Measurements from ENCODE around the gene SNX33.
"Not testable (repeated sequence)": the region's sequence is repeated elsewhere in the genome, so short reads cannot be mapped to it uniquely, and the experiment has no call there.

Gene SNX33, protein sequence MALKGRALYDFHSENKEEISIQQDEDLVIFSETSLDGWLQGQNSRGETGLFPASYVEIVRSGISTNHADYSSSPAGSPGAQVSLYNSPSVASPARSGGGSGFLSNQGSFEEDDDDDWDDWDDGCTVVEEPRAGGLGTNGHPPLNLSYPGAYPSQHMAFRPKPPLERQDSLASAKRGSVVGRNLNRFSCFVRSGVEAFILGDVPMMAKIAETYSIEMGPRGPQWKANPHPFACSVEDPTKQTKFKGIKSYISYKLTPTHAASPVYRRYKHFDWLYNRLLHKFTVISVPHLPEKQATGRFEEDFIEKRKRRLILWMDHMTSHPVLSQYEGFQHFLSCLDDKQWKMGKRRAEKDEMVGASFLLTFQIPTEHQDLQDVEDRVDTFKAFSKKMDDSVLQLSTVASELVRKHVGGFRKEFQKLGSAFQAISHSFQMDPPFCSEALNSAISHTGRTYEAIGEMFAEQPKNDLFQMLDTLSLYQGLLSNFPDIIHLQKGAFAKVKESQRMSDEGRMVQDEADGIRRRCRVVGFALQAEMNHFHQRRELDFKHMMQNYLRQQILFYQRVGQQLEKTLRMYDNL

GRCh38 chr15:75647370-75648155, at the start of gene SNX33:
Gene SNX33, plus strand, starts transcription at chr15:75647912. Its CDS starts 1,191 bp downstream, at chr15:75649103.
- peak in 48 of 56 donors; percentile 19 to 78 (median 58) for DNase-seq

GRCh38 chr15:75598361-75598760, 49.4 kb upstream of the SNX33 start:
- DNase-seq, result no peak

DNA sequence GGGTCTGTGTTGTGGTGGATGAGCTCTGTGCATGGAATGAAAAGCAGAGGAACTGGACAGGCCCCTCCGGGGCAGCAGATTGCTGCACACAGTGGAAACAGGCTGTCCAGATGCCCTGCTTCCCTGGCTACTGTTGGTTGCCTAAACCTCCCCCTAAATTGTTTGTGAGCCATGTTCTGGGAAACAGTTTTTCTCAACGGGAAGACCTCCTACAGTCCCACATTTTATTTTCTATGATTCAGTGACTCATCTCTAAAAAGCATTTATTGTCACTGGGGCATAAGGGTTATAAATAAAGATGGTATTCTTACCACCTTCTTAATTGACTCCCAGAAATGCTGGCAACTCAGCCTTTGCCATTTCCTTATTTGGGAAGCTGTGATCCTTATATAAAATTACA, 48.3 kb upstream of the SNX33 start:
- no peak for DNase-seq

GRCh38 chr15:75606026-75606425, 41.7 kb upstream of the SNX33 start:
- DNase-seq, result no peak

DNA sequence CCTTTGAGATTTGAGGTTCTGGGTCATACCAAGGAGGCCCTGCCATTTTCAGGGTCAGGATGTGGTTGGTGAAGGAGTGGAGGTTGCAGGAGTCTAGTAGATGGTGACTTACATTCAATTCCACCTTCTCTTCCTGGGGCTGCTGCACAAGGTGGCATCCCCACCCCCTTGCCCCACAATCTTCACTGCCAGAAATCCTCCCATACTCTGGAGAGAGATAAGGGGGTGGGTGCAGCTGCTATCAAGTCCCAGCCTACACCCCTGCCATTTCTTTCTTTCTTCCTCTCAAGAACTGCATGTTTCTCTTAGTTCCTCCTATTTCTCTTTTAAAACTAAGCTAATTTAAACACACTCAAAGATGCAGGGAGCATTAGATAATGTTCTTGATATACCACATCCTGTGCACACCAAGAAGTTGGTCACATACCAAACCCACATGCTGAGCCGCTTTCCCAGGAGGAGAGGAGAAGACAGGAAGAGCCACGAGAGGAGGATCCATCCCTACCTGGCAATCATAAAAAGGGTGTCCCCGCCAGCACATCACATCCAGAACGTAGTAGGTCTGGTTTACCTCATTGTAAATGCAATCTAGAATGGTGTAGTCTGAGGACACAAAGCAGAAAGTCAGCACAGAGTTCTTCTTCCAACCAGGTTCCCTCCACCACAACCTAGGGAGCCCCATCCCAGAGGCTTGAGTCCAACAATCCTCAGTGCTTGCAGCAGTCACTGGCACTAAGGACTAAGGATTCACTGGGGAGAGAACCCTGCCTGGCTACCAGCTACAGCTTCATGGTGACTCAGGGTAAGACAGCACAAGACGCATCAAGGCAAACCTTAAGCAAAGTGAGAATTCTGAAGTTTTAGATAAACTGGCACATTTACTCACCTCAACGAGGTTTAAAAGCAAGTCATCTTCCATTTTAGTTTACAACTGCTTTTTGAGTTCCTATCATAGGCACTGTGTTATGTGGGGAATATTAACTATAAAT, 40.7 kb upstream of the SNX33 start:
- DNase-seq, result no peak

GRCh38 chr15:75616766-75617165, 30.9 kb upstream of the SNX33 start:
- no peak for DNase-seq

GRCh38 chr15:75620058-75620820, 27.5 kb upstream of the SNX33 start:
- DNase-seq, result no peak

GRCh38 chr15:75620841-75621391, 26.8 kb upstream of the SNX33 start:
- DNase-seq, result peak in 7 of 56 donors; percentile 3 to 41 (median 25)

- no peak for DNase-seq
Measured at GRCh38 chr15:75622505-75622904, 25.2 kb upstream of the SNX33 start.

DNA sequence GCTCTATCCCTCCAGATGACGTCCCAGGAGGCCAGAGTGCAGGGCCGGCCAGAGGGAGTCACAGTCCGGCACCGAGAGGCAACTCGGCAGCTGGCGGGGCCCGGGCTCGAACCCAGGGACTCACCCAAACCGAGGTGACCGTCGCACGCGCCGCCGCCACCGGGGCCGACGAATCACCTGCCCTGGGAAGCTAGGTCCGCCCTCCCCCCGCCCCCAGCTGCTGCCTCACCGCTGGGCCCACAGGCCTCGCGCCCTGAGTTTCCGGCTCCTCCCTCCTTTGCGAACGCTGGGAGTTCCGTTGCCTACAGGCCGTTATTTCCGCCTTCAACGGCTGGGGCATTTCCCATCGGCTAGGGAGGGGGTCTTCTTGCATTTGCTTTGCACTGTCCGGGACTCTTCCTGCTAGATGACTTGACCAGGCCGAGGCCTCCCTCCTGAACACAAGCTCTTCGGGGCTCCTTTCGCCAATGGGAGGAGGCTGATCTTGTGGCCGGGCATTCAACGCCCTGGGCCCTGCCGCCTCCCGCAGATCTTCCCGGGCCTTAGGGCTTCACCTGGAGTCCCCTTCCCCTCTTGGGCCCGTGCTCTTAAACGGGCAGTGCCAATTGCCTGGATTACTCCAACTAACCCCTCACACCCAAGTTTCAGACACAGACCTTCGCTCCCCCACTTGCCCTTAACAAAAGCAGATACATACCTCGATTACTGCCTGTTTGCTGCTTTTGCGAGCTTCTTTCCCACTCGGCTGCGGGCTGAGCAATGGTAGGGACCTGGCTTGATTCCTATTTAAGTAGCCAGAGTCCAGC, 22.0 kb upstream of the SNX33 start, which contains the start of gene SNUPN:
TSS of gene SNUPN (minus strand) at position 184 of the 806 bp plus-strand sequence. CDS start 4,674 bp downstream, outside the sequence.
- peak; percentile 46 to 95 (median 88) for DNase-seq

DNA sequence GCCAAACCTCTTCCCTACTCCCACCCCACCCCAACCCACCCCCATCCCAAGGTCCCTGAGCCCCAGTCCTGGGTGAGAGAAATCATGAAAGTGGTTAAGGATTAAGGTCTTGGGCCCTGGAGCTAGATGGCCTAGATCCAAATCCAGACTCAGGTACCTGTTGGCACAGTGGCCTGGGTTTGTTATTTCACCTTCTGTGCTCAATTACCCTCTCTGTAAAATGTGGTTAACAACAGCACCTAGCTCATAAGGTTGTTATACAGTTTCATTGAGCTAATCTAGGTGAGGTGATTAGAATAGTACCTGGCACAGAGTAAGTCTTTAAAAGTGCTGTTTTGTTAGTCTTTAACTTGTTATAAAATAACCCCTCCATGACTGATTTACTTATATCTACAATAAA, 15.8 kb upstream of the SNX33 start:
- no peak for DNase-seq

- not testable (repeated sequence) for DNase-seq
Measured at GRCh38 chr15:75633922-75634321, 13.8 kb upstream of the SNX33 start.

GRCh38 chr15:75636026-75636425, 11.7 kb upstream of the SNX33 start:
- DNase-seq, result no peak

DNA sequence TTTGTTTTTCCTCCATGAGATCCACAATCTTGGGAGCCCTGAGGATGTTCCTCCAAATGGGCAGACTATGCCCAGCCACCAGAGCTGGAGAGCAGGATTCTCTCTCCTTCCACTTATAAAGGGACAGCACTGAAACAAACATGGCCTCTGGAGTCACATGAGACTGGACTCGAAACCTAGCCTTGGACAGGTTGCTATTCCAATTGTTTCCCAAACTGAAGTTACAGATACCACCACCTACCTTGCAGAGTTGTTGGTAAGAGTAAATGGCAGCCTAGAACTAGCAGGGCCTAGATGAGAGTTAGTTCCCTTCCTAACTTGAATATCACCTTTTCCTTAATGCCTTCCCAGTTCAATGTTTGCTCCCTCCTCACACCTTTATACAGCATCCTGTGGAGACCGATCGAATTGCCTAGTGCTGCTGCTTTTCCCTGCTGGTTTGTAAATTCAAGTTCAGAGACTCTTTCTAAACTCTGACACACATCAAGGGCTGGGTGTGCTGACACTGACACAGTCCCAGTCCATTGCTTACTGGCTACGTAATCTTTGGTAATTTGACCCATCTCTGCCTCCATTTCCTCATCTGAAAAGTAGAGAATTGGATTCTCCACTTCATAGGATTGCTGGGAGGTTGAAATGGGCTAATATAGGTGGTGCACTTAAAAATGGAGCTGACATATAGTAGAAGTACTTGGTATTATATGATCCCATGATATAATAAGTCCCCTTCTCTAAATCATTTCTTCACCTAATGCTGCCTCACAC, 10.3 kb upstream of the SNX33 start:
- DNase-seq, result no peak

DNA sequence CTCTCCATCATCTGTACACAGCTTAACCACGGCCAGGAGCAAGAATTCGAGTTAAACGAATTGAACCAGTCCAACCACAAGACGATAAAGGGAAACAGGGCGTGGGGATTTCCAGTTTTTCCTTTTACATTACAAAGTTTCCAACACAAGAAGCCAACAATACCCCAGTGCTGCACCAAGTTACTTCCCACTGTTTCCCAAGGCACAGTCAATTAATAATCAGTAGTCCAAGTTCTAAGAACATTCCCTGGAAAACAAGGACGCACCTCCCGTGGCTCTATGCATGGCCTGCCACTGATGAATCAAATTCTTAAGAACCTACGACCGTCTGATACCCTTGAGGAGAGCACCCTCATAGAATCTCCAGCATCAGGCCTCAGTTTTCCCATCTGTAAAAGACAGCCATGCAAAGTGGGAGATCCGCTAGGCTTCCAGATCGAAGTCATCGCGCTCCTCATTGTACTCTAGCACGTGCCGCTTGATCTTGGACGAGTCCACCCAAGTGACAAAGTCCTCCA, 8.5 kb upstream of the SNX33 start:
- DNase-seq, result no peak

DNA sequence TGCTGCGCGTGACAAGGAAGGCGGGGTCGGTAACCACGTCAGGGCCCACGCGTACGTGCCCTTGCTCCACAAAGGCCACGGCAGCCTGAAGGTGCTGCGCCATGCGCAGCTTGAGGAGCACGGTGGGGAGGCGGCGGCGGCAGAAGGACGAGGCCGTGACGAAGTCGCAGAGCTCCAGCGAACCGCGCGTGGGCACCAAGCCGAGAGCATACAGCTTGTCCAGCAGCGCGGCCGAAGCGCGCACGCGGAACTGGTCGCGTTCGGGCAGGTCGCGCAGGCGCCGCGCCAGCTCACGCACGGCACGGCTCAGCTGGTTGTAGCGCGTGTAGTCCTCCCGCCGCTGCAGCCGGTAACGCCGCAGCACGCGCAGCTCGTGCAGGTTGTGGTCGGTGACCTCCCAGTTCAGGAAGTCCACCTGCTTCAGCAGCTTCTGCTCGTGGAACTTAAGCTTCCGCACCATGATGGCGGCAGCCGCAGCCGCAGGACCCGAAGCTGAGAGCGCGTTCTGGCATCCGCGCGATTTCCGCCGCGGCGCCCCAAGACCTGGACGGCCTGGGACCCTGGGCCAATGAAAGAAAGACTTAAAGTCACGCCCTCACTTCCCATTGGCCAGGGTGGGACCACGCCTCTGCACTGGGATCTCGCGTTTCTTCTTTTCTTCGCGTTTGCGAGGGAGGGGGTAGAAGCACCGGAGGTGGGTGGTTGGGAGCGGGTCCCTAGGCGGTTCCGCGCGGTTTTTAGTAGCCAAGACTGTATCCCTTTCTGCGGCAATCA, 7.8 kb upstream of the SNX33 start, which contains the start of gene IMP3:
TSS of gene IMP3 (minus strand) at position 516 of the 774 bp plus-strand sequence. CDS start at position 460, 56 bp downstream.
- DNase-seq, result peak; percentile 49 to 98 (median 94)
